ENCODE measurements around the gene HOXC4.
"Not testable (repeated sequence)": the region's sequence is repeated elsewhere in the genome, so short reads cannot be mapped to it uniquely, and the experiment has no call there.

Gene HOXC4

DNA sequence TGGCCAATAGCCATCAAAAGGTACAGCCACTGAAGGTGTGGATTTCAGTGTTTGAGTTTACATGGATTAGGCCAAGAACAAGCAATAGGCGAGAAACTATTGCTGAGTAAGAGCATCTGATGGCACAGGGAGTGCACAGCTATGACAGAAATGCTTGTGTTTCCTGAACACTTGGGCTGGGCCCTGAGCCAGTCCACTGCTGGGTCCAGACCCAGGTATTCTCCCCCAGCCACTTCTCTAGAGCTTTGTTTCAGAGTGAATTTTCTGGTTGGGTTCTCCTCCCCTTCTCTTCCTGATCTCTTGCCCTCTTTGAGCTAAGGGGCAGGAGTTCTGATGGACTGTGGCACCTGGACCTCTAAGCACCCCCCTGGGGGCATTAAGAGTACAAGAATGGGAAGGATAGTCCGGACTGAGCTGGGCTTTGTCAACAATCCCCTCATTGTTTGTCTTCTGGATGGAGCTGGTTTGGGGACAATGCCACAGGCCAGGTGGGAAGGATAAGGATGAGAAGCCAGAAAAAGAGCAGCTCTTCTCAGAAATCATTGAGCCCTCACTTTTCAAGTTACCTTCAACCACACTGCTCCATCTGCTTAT is 12.4 kb upstream of the HOXC4 start:
- DNase-seq (ENCODE audit: low read depth): no peak

DNA sequence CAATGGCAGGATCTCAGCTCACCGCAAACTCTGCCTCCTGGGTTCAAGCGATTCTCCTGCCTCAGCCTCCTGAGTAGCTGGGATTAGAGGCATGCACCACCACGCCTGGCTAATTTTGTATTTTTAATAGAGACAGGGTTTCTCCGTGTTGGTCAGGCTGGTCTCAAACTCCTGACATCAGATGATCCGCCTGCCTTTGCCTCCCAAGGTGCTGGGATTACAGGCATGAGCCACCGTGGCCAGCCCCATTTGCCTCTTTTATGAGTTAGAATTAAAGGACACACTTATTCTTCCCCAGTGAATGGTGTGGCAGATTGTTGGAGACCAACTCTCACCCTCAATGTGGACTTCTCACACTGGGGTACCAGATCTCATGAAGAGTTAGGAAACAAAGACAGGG is 11.6 kb upstream of the HOXC4 start:
- DNase-seq (ENCODE audit: low read depth): not testable (repeated sequence)

DNA sequence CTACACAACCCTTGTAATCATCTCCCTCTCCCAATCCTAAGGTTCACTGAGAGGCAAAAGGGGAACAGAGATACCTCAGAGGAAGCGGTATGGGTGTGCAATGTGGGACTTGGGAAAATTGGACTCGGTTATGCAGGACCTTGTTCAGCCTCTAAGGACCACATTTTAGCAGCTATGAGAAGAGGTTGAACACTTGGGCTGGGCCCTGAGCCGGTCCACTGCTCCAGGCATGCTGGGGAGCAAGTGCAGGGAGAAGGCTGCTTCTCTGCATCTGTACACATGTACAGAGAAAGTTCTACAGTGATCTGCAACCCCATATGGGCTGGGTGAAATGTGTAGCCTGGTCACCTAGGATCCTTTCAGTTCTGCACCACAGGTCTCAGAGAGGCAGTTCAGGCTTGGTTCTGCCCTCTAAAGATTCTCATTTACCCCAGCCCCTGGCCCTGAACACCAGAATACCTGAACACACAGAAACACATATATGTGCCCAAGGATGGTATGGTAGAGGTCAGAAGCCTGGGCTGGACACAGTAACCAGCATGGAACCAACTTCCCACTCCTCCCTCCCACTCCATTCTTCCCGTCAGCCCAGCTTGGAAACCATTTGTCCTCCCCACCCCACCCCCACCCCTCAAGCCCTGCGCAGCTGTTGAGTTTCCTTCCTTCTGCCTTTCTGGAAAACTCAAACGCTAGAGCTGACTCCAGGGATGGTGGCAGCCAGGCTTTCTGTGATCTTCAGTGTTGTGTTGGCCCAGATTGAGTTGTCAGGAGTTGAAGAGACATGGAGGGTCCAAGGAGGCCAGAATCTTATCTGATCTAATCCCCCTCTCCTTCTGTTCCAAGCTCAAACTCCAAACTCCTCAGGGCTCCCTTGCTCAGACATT is 10.4 kb upstream of the HOXC4 start:
- DNase-seq (ENCODE audit: low read depth): no peak

DNA sequence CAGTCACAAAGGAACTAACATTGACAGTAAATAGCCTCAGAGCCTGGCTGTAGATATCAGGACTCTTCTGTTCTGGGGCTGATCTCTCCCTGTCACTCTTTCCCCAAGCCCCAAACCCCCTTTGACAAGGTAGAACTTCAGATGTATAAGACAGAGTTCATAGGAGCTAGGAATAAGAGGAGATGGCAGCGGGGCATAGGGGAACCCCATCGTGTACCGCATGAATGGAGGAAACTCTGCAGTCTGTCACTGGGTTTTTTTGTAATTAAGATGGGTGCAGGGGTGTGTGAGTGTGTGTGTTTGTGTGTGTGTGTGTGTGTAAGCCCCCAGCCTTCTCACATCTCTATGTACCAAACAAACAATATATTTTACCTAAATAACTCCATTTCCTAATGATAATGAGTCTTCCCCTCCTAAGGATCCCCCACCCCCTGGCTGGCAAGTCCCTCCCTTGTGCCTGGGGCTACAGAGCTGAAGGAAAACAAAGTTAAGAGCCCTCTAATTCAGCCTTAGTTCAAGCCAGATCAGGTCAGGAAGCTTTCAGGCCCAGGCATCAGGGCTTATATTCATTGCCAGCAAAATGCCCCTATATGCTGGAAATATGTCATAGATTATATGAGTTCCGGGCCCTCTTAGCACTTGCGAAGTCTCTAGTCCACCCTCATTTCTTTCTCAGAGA is 9.1 kb upstream of the HOXC4 start:
- no peak for DNase-seq (ENCODE audit: low read depth)

DNA sequence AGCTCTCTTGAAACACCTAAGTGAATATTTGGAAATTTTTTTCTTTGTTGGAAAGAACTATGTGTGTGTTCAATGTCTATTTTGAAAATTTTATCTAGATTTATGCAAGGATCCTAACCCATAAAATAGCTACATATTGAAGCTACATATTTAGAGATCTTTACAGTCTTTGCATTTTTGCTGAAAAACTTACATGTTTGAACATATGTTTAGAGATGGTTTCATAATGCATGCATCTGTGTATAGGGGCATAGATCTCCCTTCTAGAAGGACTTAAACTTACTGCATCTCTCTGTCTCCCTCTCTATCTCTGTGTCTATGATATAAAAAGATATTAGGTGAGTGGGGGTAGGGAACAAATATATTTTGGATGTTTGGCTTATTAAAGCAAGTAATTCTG is 8.2 kb upstream of the HOXC4 start:
- no peak for DNase-seq (ENCODE audit: low read depth)

DNA sequence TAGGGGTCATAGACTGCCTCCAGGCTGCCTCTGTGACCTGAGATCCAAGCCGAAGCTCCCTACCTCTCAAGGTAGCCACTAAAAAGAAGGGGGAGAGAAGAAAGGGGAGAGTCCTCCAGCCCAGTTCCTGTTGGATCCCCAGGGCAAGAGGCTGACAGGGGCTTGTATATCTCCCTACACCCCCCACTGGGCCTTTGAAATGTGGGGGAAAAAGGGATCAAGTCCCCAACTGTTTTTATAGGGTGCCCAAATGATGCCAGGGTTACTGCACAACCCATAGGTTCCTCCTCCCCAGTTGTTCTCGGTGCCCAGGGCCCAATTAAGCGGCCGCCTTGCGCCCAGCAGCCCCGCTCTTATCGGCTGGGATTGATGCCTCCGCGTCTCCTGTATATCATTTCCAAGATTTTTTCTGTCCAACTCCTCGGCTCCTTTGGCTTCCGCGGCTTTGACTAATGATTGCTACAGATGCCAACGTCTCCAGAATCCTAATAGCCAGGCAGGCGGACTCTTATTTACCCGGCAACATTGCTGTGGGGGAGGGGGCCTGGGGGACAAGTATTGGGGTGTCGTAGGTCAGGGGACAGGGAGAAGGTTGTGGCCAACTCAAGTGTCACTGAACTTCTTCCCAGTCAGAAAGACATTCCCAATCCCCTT is 7.6 kb upstream of the HOXC4 start:
- DNase-seq (ENCODE audit: low read depth): no peak

DNA sequence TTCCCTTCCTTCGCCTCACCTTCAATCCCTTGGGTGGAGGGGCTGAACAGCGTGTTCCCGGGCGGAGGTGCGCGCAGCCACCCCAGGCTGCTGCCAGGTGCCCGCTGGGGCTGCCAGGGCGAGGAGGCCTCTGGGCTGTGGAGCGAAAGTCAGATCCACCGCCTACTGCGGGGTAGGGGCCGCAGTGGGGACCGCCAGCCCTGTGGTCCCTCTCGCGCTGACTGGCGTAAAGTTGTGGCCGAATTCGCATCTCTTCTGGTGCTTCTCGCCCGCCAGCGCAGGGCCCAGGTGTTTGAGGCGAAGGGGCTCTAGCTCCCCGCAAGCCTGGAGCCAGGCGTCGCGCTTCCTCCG is 6.9 kb upstream of the HOXC4 start:
- no peak for DNase-seq (ENCODE audit: low read depth)

DNA sequence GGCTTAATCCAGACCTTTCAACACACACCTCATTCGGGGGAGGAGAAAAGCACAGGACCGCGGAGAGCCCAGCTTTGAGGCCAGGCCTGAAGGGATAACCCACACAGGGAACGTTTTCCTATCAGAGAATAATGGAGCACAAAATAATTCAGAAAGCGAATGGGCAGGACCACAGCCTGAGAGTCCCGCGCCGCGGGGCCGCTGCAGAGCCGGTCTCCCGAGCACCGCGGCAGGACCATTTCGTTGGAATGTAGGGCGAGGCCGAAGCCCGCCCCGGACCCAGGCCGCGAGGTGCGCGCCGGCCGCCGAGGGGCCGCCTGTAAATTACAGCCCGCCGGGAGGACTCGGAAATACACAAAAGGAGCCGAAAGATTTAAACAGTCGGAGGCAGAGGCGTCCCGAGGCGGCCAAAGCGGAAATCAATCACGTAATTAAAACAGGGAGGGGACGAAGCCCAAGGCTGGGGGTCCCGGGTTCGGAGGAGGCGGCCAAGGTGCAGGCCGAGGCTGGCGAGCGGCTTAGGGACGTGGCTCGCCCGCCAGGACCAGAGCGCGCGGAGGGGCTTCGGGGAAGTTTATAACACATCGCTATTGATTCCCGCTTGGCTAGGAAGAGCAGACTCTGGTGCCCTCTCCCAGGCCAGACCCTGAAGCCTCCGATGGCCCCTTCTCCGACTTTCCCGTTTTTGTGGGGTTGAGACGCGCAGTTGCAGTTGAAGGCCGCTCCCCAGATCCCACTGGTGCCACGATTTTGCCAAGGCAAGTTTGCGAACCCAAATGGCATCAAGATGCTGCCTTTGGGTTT is 6.3 kb upstream of the HOXC4 start:
- DNase-seq (ENCODE audit: low read depth): no peak

DNA sequence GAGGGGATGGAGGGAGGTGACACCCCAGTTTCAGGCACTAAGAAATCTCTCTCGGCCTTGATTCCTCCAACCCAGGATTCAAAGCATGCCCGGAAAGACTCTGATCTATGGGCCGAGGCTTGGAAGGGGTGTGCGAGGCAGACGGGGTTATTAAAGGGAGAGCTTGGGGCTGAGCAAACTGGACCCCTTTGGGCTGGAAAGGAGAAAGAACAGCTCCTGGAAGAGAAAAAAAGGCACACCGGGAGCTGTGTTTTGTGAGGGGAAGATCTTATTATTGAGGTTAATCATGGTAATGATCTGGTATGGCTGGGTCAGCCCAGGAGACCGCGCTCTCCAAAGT is 5.7 kb upstream of the HOXC4 start:
- no peak for DNase-seq (ENCODE audit: low read depth)

DNA sequence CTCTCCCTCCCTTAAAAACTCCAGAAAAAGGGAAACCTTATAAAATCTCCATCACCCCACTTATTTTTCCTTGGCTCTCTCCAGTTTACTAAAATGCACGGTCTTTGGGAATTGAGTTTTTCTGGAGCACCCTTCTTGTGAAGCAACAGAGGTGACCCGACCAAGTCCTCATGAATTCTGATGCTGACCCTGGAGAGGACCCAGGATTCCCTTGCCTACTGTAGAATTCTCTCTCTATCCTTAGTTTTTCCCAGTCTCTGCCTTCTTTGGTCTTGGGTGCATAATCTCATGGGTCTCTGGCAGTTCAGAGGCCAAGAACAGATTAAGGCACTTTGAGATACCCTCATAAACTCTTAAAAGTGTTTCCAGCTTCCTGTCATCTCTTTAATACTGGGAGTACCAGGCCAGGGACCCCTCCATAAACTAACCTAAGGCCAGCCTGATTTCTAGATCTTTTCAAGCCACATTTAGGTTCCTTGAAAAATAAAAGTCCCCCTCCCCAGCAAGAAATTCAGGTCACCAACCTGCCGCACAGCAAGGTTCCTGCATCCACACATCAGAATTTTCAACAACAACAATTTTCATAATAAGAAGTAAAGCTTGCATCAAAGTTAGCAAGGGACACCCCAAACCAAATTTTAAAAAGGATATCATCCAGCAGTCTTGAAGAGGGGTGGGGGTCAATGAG is 5.1 kb upstream of the HOXC4 start:
- DNase-seq (ENCODE audit: low read depth): no peak

DNA sequence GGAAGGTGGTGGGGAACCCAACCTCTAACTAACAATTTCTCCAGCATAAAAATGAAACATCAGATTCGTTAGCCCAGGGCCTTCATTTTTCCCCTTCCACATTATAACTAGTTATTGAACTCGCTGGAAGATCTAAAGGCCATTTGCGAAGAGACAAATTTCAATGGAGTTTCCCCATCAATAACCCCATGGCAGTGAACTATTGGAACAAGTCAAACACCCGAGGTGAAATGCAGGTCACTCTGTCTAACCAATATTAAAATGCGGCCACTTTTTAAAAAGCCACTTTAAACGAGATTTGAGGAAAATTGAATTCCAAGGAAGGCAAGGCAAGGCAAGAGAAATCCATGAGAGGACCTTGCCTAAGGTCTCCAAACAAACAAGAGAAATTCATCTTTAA is 4.5 kb upstream of the HOXC4 start:
- DNase-seq (ENCODE audit: low read depth): no peak

DNA sequence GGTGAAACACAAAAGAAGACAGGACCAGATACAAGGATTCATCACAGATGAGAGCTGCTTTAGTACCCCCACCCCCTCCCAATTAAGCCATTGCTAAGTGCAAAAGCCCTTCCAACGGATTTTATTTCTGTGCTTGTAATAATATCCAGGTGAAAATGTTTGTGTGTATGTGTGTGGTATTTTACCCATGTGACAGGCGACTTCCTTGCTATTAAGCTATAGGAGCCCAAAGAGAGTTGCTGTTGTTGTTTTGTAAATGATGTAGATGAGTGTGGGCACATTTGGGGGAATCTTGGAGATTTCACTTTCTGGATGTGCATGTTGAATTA is 3.2 kb upstream of the HOXC4 start:
- no peak for DNase-seq (ENCODE audit: low read depth)

DNA sequence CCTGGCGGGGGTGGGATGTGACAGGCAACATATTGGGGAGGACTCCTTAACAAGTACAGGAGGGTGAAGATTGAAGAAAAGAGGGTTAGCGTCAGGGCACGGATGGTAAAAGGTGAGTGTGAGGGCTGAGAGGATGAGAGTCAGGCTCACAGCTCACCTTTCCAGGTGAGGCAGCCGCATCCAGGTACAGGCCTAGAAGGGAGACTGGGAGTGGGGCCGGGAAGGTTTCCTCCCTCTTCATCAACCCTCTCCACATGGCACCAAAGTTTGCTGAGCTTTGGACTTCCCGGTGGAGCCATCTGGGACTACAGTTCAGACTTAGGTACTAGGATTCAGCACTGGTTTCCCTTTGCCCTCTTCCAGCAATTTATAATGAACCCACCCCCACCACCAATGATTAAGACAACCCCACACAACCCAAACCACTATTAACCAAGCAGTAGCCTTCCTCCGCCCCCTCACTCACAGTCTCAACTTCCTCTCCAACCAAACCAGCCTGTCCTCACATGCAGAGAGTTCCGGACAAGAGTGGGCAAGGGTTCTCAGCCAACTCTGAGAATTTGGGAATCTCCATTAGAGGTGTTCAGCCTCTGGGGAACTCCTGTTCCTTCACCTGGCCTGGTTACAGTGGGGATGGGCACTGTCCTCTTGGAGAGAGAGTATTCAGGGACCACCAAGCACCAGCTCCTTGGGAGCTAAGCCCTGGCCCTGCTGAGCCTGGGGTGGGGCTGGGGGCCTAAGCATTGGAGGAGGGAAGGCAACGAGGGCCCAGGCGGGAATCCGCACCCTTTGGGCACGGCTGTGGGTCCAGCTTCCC is 2.4 kb upstream of the HOXC4 start:
- no peak for DNase-seq (ENCODE audit: low read depth)

DNA sequence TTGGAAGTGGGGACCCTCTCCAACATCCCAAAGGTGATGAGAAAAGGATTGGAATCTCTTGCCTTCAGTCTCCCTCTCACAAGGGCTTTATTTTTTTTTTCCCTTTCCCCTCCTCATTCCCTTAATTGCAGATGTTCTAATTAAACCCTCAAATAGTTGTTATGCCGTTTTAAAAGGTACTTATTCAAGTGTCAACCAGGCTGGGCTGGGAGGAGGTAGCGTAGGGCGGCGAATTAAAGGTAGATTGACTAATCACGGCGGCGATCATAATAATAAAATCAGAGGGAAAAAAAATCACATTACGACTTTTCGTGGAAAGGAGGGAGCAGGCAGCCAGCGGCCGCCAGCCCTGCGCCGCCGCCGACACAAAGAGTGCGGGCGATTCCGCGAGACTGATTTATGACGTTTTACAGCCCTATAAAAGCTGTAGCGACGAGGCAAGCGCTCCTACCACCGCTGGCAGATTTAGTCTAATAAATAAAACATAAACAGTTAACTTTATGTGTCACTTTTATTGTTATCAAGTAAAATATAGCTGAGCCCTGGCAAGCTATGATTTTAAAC is 1.7 kb upstream of the HOXC4 start:
- DNase-seq (ENCODE audit: low read depth): no peak

DNA sequence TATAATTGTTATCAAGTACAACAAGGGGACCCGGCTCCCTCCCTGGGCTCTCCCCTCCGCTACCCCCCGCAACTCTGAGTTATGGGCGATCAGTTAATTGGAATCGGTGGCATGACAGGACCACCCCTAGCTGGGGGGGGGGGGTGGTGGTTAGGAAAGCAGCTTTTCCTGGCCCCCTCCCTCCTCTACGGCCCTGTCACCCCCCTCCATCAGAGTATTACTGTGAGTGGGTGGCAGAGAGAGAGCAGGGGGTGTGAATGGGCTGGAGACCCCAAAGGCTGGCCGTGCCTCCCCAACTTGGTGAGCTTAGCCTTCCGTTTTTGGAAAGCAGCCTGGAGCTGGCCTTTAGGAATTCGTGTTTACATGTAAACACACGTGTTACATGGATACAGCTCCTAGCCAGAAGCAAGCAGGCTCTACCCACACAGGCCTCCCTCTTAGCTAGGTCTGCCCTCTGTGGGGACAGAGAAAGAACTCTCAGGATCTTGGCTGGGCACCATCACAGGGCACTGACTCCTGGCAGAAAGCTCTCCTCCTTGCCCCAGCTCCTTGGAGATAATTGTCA is 1.1 kb upstream of the HOXC4 start:
- no peak for DNase-seq (ENCODE audit: low read depth)

DNA sequence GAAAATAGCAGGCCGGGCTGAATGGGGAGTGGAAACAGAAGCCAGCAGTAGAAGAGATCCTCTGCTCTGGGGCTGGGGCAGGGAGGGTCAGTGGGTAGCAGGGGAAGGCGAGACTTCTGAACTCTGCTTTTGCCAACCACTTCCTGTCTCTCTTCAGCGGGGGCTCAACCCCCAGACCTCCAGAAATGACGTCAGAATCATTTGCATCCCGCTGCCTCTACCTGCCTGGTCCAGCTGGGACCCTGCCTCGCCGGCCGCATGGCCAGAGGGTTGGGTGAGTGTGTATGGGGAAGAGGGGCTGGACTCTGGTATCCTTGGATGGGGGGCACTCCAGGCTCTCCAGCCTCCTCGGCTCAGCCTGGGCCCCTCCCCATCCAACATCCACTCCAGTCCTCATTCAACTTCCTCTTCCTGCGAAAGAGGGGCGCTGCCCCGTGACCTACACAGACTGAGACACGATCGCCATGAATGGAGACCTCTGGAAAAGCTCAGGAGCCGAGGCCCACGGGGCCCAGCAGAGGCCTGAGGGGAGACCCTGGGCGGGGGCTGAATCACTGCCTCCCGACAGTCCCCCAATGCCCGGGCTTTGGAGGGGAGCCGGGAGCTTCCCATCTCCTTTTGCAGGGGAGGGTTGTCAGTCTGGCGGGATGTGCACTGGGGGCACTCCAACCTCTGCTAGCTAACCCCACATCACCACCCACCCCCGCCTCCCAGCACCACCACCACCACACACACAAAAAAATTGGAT is 458 bp upstream of the HOXC4 start:
- no peak for DNase-seq (ENCODE audit: low read depth)

DNA sequence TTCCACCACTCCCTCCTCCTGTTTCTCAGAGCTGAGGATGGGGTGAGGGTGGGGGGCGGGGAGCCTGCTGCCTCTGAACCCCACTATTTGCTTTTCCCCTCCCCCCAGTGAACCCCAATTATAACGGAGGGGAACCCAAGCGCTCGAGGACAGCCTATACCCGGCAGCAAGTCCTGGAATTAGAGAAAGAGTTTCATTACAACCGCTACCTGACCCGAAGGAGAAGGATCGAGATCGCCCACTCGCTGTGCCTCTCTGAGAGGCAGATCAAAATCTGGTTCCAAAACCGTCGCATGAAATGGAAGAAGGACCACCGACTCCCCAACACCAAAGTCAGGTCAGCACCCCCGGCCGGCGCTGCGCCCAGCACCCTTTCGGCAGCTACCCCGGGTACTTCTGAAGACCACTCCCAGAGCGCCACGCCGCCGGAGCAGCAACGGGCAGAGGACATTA is 1.1 kb downstream of the HOXC4 start:
- no peak for DNase-seq (ENCODE audit: low read depth)

DNA sequence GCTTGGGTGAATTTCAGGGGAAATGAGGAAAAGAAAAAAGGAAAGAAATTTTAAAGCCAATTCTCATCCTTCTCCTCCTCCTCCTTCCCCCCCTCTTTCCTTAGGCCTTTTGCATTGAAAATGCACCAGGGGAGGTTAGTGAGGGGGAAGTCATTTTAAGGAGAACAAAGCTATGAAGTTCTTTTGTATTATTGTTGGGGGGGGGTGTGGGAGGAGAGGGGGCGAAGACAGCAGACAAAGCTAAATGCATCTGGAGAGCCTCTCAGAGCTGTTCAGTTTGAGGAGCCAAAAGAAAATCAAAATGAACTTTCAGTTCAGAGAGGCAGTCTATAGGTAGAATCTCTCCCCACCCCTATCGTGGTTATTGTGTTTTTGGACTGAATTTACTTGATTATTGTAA is 1.9 kb downstream of the HOXC4 start:
- DNase-seq (ENCODE audit: low read depth): no peak

DNA sequence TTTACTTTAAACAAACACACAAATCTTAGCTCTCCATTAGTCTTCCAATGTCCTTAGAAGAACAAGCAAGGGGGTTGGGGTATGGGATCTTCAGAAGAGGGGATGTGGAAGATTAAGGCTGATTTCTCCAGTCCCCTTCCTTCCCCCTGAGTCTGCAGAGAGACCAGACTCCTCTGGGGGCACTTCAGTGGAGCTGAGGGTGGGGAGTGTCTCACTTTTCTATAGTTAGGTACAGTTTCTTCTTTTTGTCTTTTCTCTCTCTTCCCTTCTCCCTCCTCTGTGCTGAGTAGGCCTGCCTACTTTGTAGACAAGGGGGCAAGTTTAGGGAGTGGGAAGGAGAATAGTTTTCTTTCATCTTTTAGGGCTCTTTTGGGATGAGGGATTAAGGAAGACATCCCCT is 2.5 kb downstream of the HOXC4 start:
- DNase-seq (ENCODE audit: low read depth): no peak

All from T-helper 22 cell (primary cell).